Measurements from ENCODE around the gene CANT1.

The CANT1 gene

DNA sequence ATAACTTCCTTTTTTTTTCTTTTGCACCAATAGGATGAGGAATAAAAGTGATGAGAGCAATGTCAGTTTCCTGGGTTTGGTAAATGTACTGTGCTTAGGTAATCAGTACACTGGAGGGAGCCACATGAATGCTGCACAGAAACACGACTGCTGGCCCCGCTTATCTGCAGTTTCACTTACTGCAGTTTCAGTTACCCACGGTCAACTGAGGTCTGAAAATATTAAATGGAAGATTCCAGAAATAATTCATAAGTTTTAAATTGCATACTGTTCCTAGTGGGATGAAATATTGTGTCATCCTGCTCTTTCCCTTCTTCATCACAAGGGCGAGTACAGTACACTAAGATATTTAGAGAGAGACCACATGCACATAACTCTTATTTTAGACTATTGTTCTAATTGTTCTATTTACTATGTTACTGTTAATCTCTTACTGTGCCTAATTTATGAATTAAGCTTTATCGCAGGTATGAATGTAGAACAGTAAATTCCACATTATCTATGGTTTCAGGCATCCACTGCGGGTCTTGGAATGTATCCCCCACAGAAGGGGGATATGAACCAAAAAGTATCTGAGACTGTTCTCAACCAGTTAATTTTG is 23.4 kb downstream of the CANT1 start:
- TF ChIP-seq, protein P1, sequence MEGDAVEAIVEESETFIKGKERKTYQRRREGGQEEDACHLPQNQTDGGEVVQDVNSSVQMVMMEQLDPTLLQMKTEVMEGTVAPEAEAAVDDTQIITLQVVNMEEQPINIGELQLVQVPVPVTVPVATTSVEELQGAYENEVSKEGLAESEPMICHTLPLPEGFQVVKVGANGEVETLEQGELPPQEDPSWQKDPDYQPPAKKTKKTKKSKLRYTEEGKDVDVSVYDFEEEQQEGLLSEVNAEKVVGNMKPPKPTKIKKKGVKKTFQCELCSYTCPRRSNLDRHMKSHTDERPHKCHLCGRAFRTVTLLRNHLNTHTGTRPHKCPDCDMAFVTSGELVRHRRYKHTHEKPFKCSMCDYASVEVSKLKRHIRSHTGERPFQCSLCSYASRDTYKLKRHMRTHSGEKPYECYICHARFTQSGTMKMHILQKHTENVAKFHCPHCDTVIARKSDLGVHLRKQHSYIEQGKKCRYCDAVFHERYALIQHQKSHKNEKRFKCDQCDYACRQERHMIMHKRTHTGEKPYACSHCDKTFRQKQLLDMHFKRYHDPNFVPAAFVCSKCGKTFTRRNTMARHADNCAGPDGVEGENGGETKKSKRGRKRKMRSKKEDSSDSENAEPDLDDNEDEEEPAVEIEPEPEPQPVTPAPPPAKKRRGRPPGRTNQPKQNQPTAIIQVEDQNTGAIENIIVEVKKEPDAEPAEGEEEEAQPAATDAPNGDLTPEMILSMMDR (conservative IDR thresholded peaks at IDR 0.05; ENCODE audit: low read depth, low read length), result peak; percentile 63
- peak; percentile 88 for DNase-seq (ENCODE audit: low read depth)
- H3K4me3 ChIP-seq (ENCODE audit: low read depth, low read length), result peak overlapping the region; percentile 53

DNA sequence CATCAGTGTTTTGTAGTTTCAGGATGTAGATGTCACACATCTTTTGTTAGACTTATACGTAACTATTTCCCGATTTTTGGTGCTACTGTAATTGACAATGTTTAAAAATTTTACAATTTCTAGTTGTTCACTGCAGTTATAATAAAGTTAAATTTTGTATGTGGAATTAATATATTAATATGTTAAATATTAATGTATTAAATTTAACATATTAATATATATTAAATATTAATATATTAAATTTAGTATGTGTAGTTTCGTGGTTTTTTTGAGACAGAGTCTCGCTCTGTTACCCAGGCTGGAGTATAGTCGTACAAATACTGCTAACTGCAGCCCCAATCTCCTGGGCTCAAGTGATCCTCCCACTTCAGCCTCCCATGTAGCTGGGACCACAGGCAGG is 24.2 kb downstream of the CANT1 start:
- TF ChIP-seq, protein P1 (conservative IDR thresholded peaks at IDR 0.05; ENCODE audit: low read depth, low read length), result no peak
- DNase-seq (ENCODE audit: low read depth), result no peak
- H3K4me3 ChIP-seq (ENCODE audit: low read depth, low read length), result no peak overlapping the region

DNA sequence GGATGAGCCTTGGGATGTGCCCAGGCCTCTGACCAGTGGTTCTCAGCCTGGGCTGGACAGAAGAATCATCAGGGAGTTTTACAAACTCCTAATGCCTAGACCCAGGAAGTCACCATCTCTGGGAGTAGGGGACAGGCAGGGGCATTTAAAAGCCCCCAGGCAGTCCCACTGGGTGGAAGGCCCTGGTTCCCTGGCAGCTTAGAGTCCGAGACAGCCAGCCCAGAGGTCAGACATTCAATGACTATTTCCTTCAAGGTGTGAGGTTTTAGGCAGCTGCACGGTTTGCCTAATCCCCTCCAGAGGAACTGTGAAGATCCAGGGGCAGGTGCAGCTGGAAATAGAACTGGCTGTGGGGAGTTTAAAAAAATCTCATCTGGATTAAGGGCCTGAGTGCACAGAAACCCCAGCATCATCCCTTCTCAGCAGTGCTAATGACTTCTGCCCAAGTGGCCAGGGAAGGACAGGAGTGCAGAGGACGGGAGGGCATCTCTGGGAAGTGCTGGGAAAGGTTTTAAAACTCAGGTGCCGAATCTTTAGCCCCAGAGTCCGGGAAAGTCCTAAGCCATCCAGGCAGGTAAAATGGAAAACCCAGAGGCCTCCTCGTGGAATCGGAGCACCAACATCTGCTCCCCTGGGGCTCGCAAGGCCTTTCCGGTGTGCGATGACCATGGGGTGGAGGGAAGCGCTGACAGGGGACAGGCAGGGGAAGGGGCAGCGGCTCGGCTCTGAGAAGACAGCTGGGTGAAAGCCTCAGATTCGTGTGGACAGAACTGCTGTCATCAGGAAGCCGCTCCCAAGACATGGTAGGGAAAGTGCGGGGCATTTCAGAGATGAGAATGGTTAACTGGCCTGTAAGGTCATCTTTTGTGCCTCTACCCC is 28.3 kb downstream of the CANT1 start:
- TF ChIP-seq, protein P1 (conservative IDR thresholded peaks at IDR 0.05; ENCODE audit: low read depth, low read length), result no peak
- H3K4me3 ChIP-seq (ENCODE audit: low read depth, low read length), result no peak overlapping the region
- no peak for DNase-seq (ENCODE audit: low read depth)

DNA sequence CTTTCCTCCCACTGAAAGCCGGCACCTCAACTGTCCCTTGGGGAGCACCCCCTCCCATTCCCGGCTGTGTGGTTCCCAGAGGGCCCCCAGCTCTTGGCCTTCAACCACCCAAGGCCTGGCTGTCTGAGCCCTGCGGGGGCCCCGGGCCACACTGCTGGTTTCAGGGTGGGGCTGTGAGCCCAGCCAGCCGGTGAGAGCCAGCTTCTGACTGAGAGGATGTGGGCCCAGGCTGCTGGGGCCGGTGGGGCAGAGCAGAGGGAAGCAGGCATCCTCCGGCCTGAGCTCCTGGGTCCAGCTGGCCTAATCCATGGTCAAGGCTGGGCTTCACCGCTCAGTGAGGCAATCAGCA is 29.0 kb downstream of the CANT1 start:
- TF ChIP-seq, protein P1 (conservative IDR thresholded peaks at IDR 0.05; ENCODE audit: low read depth, low read length), result no peak
- no peak overlapping the region for H3K4me3 ChIP-seq (ENCODE audit: low read depth, low read length)
- no peak for DNase-seq (ENCODE audit: low read depth)

DNA sequence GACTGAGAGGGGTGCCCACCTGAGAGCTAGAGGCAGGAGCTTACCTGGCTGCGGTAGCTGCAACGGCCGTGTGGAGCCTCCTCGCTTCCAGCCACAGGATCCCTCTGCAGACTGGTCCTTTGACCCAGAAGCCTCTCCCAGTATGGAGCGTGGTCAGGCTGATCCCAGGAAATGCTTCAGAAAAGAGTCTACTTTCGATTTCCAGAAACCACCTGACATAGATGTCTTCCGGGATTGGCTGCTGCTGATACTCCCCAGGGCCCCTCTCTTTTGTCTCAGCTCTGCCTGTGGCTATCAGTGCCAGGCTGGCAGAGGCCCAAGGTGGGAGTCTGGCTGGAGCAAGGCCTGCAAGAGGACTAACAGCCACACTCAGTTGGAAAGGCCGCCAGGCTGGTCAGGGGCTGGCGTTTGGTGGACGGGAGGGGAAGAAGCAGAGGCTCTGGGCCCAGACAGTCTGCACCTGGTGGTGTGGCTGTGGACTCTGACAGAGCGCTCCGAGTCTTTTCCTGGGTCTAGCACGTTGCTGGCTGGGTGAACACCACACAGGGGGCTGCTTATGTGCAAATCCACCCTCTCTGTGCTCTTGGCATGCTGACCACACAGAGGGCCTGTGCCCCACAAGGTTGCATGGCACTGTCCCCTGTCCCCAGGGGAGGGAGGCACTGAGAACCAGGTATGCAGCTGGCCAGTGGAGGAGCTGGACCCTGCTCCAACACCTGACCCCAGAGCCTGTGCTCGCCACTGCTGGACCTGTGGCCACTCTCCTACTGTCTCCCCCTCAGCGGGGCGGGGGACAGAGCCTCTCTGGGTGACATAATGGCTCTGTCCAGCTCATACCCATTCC is 29.6 kb downstream of the CANT1 start, which contains the start of gene LGALS3BP:
TSS of gene LGALS3BP (minus strand) at position 144 of the 844 bp plus-strand sequence. CDS start 2,732 bp downstream, outside the sequence.
- peak within 1 kb of the TSS; percentile 61 for H3K4me3 ChIP-seq (ENCODE audit: low read depth, low read length)
- peak; percentile 88 for DNase-seq (ENCODE audit: low read depth)
- TF ChIP-seq, protein P1 (conservative IDR thresholded peaks at IDR 0.05; ENCODE audit: low read depth, low read length), result no peak

DNA sequence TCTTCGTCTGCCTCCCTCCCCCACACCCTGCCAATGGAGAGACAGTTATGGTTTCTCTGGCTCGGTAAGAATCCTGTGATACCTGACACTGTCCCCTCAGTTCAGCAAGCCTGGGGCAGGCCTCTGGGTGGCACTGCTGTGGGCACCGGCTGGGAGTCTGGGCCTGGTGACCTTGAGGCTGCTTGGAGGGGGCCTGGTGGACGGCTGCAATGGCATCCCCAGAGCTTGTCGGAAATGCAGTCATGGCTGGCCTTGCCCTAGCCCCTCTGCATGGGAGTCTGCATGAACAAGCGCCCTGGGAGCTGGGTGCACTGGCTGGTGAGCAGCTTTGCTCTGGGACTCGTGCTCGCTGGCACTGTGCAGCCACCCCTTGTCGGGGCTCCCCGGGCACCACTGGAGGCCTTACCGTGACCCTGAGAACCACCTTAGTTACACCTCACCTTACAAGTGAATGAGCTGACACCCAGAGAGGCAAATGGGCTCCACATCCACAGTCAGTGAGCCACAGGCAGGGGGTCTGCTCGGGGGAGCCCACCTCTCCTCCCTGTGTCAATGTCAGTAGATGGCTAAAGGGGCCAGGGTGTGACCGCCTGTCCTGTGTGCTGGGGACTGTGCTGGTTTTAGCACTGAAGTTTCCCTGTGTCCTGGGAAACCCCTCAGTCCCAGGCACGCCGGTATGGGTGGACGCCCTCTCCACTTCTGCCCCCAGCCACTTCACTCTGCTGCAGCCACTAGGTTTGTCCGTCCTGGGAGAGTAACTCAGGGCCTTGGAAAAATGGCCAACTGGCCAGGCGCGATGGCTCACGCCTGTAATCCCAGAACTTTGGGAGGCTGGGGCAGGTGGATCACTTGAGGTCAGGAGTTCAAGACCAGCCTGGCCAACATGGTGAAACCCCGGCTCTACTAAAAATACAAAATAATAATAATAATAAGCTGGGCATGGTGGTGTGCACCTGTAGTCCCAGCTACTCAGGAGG is 31.3 kb downstream of the CANT1 start:
- H3K4me3 ChIP-seq (ENCODE audit: low read depth, low read length), result peak overlapping the region; percentile 11
- DNase-seq (ENCODE audit: low read depth), result no peak
- TF ChIP-seq, protein P1 (conservative IDR thresholded peaks at IDR 0.05; ENCODE audit: low read depth, low read length), result peak; percentile 6
